GM21737 (cell line): ENCODE measurements around the gene SERINC2.
"Not testable (repeated sequence)": the region's sequence is repeated elsewhere in the genome, so short reads cannot be mapped to it uniquely, and the experiment has no call there.

Source experiments
- ATAC-seq: cut with Tn5 transposase; IDR thresholded peaks from one replicate; pipeline ENCODE4 v1.9.1; 2021; ENCODE audit warnings: mild to moderate bottlenecking, moderate library complexity; ENCODE audit not compliant: unreplicated experiment

SERINC2 gene

GRCh38 chr1:31458287-31458896, 45.4 kb downstream of the SERINC2 start:
- ATAC-seq: no peak

DNA sequence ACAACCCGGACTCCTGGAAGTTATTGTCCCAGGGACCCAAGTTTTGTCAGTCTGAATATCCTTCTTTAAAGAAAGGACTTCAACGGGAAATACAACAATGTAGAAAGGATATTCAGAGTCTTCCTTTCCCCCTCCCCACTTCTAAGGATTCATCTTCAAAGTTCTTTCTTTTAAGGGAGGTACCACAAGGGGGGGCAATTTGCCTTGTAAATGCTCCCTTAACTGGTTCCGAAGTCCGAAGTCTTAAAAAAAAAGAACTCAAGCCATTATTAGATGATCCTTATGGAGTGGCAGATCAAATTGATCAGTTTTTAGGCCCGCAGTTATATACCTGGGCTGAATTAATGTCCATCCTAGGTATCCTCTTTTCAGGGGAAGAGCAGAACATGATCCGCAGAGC, 47.0 kb downstream of the SERINC2 start:
- no peak for ATAC-seq

- ATAC-seq: no peak
These were observed 54.1 kb downstream of the SERINC2 start for GRCh38 chr1:31467005-31467674.

DNA sequence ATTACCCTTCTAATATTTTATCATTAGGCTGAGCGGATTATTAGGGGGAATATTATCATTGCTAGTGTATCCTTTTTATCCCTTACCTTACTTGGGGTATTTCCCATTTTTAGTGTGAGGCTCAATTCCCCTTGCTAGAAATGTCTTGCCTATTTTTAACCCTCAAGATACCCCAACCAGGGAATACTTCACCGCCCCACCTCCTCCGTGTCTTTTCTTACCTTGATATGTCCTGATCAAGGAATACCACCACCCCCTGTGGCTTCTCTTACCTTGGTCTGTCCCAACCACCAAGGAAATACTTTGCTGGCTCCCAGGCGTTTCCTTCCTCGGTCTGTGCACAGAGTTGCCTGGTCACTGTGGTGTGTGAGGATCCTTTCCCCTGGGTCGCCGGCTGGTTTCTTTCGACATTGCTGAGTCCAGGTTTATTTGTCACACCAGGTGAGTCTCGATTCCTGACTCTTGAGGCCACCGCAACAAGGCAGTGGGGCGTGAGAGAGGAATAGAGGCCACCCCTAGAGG, 57.8 kb downstream of the SERINC2 start:
- ATAC-seq: no peak

- ATAC-seq: not testable (repeated sequence)
These were observed 58.7 kb downstream of the SERINC2 start for GRCh38 chr1:31471452-31472313.

GRCh38 chr1:31472314-31472651, 59.3 kb downstream of the SERINC2 start:
- not testable (repeated sequence) for ATAC-seq

DNA sequence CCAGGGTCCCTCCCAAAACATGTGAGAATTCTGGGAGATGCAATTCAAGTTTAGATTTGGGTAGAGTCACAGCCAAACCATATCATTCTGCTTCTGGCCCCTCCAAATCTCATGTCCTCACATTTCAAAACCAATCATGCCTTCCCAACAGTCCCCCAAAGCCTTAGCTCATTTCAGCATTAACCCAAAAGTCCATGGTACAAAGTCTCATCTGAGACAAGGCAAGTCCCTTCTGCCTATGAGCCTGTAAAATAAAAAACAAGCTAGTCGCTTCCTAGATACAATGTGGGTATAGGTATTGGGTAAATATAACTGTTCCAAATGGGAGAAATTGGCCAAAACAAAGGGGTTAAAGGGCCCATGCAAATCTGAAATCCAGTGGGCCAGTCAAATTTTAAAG, 59.7 kb downstream of the SERINC2 start:
- ATAC-seq: not testable (repeated sequence)

DNA sequence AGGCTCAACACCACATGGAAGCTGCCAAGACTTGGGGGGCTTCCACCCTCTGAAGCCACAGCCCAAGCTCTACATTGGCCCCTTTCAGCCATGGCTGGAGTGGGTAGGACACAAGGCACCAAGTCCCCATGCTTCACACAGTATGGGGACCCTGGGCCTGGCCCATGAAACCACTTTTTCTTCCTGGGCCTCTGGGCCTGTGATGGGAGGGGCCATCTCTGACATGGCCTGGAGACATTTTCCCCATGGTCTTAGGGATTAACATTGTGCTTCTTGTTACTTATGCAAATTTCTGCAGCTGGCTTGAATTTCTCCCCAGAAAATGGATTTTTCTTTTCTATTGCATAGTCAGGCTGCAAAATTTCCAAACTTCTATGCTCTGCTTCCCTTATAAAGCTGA, 60.5 kb downstream of the SERINC2 start:
- not testable (repeated sequence) for ATAC-seq

DNA sequence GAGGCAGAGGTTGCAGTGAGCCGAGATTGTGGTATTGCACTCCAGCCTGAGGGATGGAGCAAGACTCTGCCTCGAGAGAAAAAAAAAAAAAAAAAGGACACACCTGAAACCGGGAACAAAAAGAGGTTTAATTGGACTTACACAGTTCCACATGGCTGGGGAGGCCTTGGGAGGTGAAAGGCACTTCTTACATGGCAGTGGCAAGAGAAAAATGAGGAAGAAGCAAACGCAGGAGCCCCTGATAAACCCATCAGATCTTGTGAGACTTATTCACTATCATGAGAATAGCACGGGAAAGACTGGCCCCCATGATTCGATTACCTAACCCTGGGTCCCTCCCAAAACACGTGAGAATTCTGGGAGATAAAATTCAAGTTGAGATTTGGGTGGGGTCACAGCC, 61.6 kb downstream of the SERINC2 start:
- not testable (repeated sequence) for ATAC-seq

GRCh38 chr1:31476891-31477846, 64.2 kb downstream of the SERINC2 start:
- ATAC-seq: peak; percentile 56

DNA sequence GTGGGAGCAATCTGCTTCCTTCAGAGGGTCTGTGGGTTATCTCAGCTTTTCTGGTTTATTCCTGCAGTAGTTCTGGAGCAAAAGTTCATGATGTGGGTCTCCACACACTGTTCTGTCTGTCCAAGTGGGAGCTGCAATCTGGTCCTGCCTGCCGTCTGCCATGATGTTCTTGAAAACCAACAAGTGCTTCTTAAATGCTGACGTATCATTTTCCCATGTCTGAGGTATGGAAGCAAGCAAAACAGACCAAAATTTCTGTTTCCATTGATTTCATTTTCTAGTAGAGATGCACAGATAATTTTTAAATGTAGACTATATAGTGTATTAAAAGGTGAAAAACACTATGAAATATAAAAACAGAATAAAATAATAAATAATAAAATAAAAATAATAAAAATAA, 65.2 kb downstream of the SERINC2 start:
- no peak for ATAC-seq

- no peak for ATAC-seq
These were observed 66.8 kb downstream of the SERINC2 start for GRCh38 chr1:31479811-31480210.

DNA sequence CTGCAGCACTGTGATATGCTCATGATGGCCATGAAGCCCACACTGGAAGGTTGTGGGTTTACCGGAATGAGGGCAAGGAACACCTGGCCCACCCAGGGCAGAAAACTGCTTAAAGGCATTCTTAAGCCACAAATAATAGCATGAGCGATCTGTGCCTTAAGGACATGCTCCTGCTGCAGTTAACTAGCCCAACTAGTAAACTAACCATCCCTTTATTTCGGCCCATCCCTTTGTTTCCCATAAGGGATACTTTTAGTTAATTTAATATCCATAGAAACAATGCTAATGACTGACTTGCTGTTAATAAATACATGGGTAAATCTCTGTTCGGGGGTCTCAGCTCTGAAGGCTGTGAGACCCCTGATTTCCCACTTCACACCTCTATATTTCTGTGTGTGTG, 67.4 kb downstream of the SERINC2 start:
- ATAC-seq: not testable (repeated sequence)

DNA sequence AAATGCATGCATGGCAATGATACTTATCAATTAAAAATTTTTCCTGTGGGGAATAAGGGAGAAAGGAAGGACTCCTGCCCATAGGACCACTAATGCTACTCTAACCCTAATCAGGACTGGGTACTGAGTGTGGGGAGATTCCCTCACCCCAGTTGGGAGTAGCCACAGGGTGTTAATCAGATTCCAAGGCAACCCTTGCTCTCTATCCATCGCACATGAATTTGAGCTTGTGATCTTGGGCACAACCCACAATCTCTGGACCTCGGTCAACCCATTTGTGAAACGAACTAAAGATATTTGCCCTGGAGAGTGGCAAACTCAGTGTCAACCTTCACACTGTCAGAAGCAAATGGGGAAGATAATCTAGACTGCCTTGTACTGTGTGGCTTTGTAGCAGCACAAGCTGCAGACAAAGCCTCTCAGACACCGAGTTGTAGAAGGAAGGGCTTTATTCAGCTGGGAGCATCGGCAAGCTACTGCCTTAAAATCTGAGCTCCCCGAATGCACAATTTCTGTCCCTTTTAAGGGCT, 69.5 kb downstream of the SERINC2 start:
- peak; percentile 28 for ATAC-seq

- peak; percentile 65 for ATAC-seq
These were observed 70.3 kb downstream of the SERINC2 start for GRCh38 chr1:31483012-31483946.
